Lower leg skin (tissue), 3 donors: Measurements from ENCODE around the gene WSCD2.

ENCODE experiments used
- CTCF ChIP-seq, 3 donors: fragments of 450-650 bp; IDR thresholded peaks; one replicate each; pipeline ENCODE4 v1.5.1; 2016; ENCODE audit warnings: antibody characterized with exemption in 3 of 3, mild to moderate bottlenecking in 3 of 3, moderate library complexity in 2 of 3
- POLR2A ChIP-seq, 2 donors: fragments of 450-650 bp; IDR thresholded peaks; one replicate each; pipeline ENCODE4 v1.6.1; 2016 to 2017; ENCODE audit warnings: antibody characterized with exemption in 2 of 2, mild to moderate bottlenecking in 1 of 2, moderate library complexity in 1 of 2

- no peak for TF ChIP-seq CTCF (IDR thresholded peaks at IDR 0.05)
- no peak for TF ChIP-seq POLR2A (IDR thresholded peaks at IDR 0.05)
Measured at GRCh38 chr12:108123402-108123801, 5.7 kb upstream of the WSCD2 start.
